Effector CD4-positive, alpha-beta T cell (primary cell): Measurements from ENCODE around the gene MARCOL.
"Not testable (repeated sequence)": the region's sequence is repeated elsewhere in the genome, so short reads cannot be mapped to it uniquely, and the experiment has no call there.

Source experiments
- DNase-seq: peaks from one replicate; pipeline ENCODE4 v3.0.0-alpha.2; 2020

The MARCOL gene

GRCh38 chr5:148268566-148268965 is 30.2 kb downstream of the MARCOL start, which contains the start of gene SPINK13:
TSS of gene SPINK13 (plus strand) at chr5:148268794. CDS start at chr5:148270073, 1,279 bp downstream.
- no peak for DNase-seq

- DNase-seq, result not testable (repeated sequence)
Measured at GRCh38 chr5:148275129-148275528, 36.8 kb downstream of the MARCOL start.

- DNase-seq, result not testable (repeated sequence)
Measured at GRCh38 chr5:148280893-148281292, 42.6 kb downstream of the MARCOL start.

- not testable (repeated sequence) for DNase-seq
Measured at GRCh38 chr5:148281336-148281735, 43.0 kb downstream of the MARCOL start.

GRCh38 chr5:148290271-148291195 is 52.2 kb downstream of the MARCOL start:
- no peak for DNase-seq
